HG02571 (cell line): ENCODE data around the gene STAMBPL1.

Experiments
- ATAC-seq: cut with Tn5 transposase; IDR thresholded peaks from one replicate; pipeline ENCODE4 v1.9.1; 2021; ENCODE audit warnings: mild to moderate bottlenecking, moderate library complexity; ENCODE audit not compliant: unreplicated experiment

STAMBPL1 gene

GRCh38 chr10:88946965-88947590 is 67.0 kb downstream of the STAMBPL1 start:
- ATAC-seq, result no peak

DNA sequence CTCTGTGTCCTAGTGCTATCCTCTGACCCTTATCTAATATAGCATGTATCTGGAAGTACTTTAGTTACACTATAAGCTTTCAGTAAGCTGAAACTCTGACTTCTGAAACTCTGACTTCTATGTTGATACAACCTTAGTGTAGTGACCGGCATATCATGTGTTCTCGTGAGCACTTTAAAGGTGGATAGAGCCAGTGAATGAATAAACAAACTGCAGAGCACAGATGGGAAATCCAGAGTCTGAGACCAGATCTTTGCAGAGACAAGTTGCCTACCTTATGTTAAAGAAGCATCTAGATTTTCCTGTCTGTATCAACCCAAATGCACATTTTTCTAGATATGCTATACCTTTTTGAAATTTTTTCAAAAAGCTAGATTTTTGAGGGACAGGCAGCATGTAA is 69.0 kb downstream of the STAMBPL1 start:
- ATAC-seq, result no peak

GRCh38 chr10:88949912-88950837 is 70.1 kb downstream of the STAMBPL1 start:
- ATAC-seq, result no peak

GRCh38 chr10:88952647-88953111 is 72.6 kb downstream of the STAMBPL1 start, which contains the start of gene ACTA2:
Gene ACTA2 (minus strand): TSS chr10:88952773. CDS start chr10:88948930, 3,843 bp downstream.
- no peak for ATAC-seq

- ATAC-seq, result no peak
Measured at GRCh38 chr10:88953662-88954061, 73.6 kb downstream of the STAMBPL1 start.

DNA sequence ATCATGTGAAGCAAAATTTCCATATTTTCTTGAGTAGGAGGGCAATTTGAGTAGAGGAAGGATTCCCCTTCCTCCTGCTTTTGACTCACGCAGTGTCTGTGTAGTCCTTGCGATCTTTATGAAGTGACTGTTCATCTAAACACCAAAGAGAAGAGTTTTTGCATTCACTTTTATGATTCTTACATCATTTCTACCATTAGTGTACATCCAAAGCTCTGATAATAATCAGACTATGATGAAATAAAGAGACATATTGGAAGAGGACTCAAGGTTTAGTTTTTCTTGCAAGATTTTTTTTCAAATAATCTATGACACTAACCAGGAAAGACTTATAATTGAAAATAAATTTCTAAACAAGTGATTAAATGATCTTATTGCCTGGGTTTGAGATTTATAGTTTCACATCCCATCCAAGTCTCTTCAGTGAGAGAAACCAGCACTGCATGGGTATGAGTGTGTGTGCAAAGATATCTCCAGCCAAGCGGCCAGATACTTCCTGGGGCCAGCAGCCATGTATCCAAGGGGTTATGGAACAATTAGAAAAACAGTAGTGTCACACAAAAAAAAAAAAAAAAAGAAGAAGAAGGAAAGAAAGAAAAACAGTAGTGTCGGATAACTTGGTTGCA is 74.5 kb downstream of the STAMBPL1 start:
- ATAC-seq, result no peak

GRCh38 chr10:88957381-88957780 is 77.3 kb downstream of the STAMBPL1 start:
- ATAC-seq, result no peak

DNA sequence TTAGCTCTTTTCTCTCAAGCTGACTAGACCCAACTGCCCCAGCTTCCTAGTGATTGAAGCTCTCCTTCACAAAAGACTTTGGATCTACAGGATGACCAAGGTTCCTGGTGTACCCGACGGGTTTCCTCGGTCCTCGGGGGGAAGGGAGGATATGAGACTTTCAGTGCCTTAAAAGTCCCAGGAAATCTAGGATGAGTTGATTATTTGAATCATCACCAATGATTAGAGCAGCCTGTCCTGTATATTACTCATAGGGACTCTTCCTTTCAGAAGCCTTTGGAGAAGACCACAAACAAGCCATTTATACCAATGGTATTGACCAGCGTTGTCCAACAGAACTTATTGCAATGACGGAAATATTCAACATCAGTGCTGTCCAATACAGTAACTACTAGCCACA is 78.7 kb downstream of the STAMBPL1 start:
- no peak for ATAC-seq

- ATAC-seq, result no peak
Measured at GRCh38 chr10:88960802-88961201, 80.8 kb downstream of the STAMBPL1 start.

DNA sequence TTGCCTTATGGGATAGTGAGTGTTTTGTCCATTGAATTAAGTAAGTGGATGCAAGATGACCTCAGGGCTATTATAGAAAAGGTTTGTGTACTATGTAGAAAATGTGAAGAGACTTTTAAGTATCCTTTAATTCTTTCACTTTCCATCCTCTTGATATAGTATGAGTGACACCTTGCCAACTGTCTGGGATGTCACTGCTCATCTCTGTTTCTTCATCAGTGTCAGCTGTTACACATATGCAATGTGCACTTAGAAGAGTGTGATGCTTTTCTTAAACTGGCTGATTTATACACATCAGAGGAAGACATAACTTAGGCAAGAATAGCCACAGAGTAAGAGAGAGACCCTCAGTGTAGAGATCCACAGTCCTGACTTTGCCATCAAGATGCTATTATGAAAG is 81.2 kb downstream of the STAMBPL1 start:
- ATAC-seq, result no peak

- ATAC-seq, result no peak
Measured at GRCh38 chr10:88962336-88962735, 82.3 kb downstream of the STAMBPL1 start.

DNA sequence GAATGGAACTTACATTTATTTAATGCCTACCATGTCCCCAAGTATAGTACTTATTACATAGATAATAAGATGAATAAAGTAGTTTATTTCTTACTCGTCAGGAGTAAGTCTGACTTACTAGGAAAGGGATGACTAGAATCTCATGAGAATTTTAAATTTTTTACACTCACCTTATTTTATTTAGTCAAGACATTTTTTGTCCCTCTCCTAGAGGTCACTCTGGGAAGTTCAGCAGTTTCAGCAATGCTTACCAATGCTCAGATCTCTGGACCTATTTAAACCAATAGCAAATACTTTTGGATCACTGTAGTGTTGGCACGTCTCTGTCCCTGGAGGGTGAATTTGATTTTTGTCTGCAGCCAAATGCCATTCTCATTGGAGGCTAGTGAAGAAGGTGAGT is 83.3 kb downstream of the STAMBPL1 start:
- no peak for ATAC-seq

GRCh38 chr10:88964360-88964759 is 84.3 kb downstream of the STAMBPL1 start:
- no peak for ATAC-seq

DNA sequence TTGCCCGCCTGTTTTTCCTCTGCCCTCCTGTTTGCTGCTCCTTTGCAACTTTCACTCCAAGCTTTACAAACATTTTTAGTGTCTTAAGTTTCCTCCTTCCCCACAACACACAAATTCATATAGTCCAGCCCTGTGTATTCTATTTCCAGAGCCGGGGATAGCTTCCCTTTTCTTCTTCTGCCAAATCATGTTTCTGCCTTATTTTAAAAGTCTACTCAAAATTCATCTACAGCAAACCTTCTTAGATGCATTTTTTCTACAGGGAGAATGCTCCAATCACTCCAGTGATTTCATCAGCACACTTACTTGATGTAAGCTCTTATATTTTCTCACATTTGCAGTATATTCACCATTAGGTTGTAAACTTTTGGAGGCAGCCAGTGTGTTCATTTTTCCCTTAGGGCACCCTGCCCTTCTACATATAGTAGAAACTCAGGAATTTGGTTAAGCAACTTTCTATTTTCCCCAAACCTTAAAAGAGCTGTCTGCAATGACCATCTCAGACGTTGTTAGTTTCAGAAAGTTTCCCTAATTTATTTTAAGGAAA is 84.9 kb downstream of the STAMBPL1 start:
- no peak for ATAC-seq

DNA sequence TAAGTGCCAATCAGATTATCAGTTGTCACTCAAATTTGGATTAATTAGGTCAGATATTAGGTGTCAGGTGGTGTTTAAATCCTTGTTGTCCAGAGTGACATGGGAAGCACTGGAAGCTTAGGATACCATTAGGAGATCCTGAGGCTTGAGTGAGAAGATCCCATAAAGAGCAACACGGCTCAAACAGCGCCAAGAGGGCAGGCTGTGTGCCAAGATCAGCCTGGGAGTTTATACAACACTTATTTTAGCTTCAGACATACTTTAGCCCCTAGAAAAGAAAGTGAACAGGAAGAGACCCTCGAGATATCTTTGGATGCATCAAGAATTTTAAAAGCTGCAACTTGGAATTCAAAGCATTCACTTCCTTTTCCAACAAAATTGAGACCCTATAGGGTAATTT is 86.8 kb downstream of the STAMBPL1 start:
- ATAC-seq, result no peak

- ATAC-seq, result no peak
Measured at GRCh38 chr10:88968391-88968790, 88.3 kb downstream of the STAMBPL1 start.

- no peak for ATAC-seq
Measured at GRCh38 chr10:88971221-88972061, 91.4 kb downstream of the STAMBPL1 start.
